ENCODE results near the gene BLTP3B. TPM values are rescaled to one million over a fixed set of nuclear protein-coding genes. Genes with fewer than 3 reads are reported as not detected.

The BLTP3B gene
- total and polyA plus RNA-seq, 4 donors, result 11.0 to 36.8 (median 18.6) TPM

Small RNA genes within 50 kb of the gene (small RNA-seq; reads per million reads assigned to genes)
- gene MIR1827 (not detected), gene RN7SL176P (not detected)

Other genes starting within 250 kb of the BLTP3B start
- gene ANKS1B, start 157.9 kb downstream of the BLTP3B start, total RNA-seq, result 1 to 10 TPM in 1 of 2 donors, under 1 TPM in 1; 0.67 to 3.4 TPM
- under 1 TPM; 0.03 to 0.39 TPM for gene ANKS1B, start 157.9 kb downstream of the BLTP3B start, polyA plus RNA-seq
- 1 to 10 TPM; 6.9 to 9.7 TPM for gene ACTR6, start 57.9 kb upstream of the BLTP3B start, total RNA-seq
- gene ACTR6, start 57.9 kb upstream of the BLTP3B start, polyA plus RNA-seq, result 1 to 10 TPM; 7.9 to 9.5 TPM
- gene DEPDC4, start 124.2 kb upstream of the BLTP3B start, total RNA-seq, result 1 to 10 TPM; 1.7 to 6.9 TPM
- 1 to 10 TPM in 1 of 2 donors, under 1 TPM in 1; 0.39 to 2.1 TPM for gene DEPDC4, start 124.2 kb upstream of the BLTP3B start, polyA plus RNA-seq
- gene SCYL2, start 124.3 kb upstream of the BLTP3B start, total RNA-seq, result 10 to 100 TPM; 24.9 to 32.5 TPM
- 10 to 100 TPM; 10.0 to 12.8 TPM for gene SCYL2, start 124.3 kb upstream of the BLTP3B start, polyA plus RNA-seq
- gene SLC17A8, start 214.2 kb upstream of the BLTP3B start, total RNA-seq, result 1 to 10 TPM in 1 of 2 donors, under 1 TPM in 1; 0.08 to 3.9 TPM
- gene SLC17A8, start 214.2 kb upstream of the BLTP3B start, polyA plus RNA-seq, result under 1 TPM; 0.20 to 0.29 TPM

All from liver (tissue), 5 donors.